GM12878 (cell line): Measurements from ENCODE around the gene SLC41A1. TPM values are rescaled to one million over a fixed set of nuclear protein-coding genes. Genes with fewer than 3 reads are reported as not detected.
A peak's percentile ranks its signal among the peaks of the same experiment; 100 is the strongest.

Source experiments
- CBFB ChIP-seq: IDR thresholded peaks from 2 replicates; pipeline ENCODE4 v1.6.1; 2016; ENCODE audit warnings: antibody characterized with exemption, low read depth
- E2F4 ChIP-seq: IDR thresholded peaks from 2 replicates; pipeline ENCODE4 v1.6.1; 2012; ENCODE audit warnings: low read depth, low read length, improper control_type of control experiment
- E2F8 ChIP-seq: fragments of 450-650 bp; IDR thresholded peaks from 2 replicates; pipeline ENCODE4 v1.6.1; 2018; ENCODE audit warnings: mild to moderate bottlenecking, low read depth, moderate library complexity; ENCODE audit not compliant: partially characterized antibody
- EGR1 ChIP-seq, 2 experiments: IDR thresholded peaks; 1 replicate in 1 of 2; 2 replicates in 1 of 2; pipeline ENCODE4 v1.6.1; 2011 to 2012; ENCODE audit warnings: low read depth in 2 of 2, low read length in 2 of 2, borderline replicate concordance in 1 of 2, mild to moderate bottlenecking in 1 of 2, moderate library complexity in 1 of 2
- EP300 ChIP-seq, 2 experiments: fragments of 150-350 bp in 1 of 2; IDR thresholded peaks; 2 replicates each; pipeline ENCODE4 v1.6.1; 2011 to 2012; ENCODE audit warnings: low read depth in 2 of 2, low read length in 2 of 2, borderline replicate concordance in 1 of 2, improper control_type of control experiment in 1 of 2, inconsistent platforms in 1 of 2; ENCODE audit not compliant: control insufficient read depth in 1 of 2
- EZH2 ChIP-seq: IDR thresholded peaks from 2 replicates; pipeline ENCODE4 v1.6.1; 2012; ENCODE audit warnings: low read depth, mild to moderate bottlenecking, control low read depth, inconsistent platforms, low read length, borderline replicate concordance; ENCODE audit not compliant: control insufficient read depth
- PAX5 ChIP-seq: IDR thresholded peaks from 2 replicates; pipeline ENCODE4 v1.6.1; 2011; ENCODE audit warnings: low read depth, low read length, borderline replicate concordance
- POU2F2 ChIP-seq: IDR thresholded peaks from 3 replicates; pipeline ENCODE4 v1.6.1; 2011; ENCODE audit warnings: low read depth, mild to moderate bottlenecking, low read length, borderline replicate concordance
- RFX5 ChIP-seq: IDR thresholded peaks from 2 replicates; pipeline ENCODE4 v1.6.1; 2011; ENCODE audit warnings: low read depth, low read length, improper control_type of control experiment
- SP1 ChIP-seq: IDR thresholded peaks from one replicate; pipeline ENCODE4 v1.6.1; 2011; ENCODE audit warnings: low read depth, low read length
- USF2 ChIP-seq: IDR thresholded peaks from 2 replicates; pipeline ENCODE4 v1.6.1; 2011; ENCODE audit warnings: low read depth, low read length, improper control_type of control experiment, borderline replicate concordance
- polyA plus RNA-seq, 11 experiments: library from polyadenylated mRNA; depleted of rRNA in 4 of 11; unstranded in 6 of 11; stranded (reverse) in 5 of 11; fragments of >200 nt; fragmentation: Nextera tagmentation in 4 of 11; fragmentation: Illumina TruSeq in 1 of 11; extraction: Ambion mirVana in 4 of 11; extraction: Trizol in 1 of 11; gene quantifications; 1 replicate in 1 of 11; 2 replicates in 10 of 11; pipeline versions ENCODE4 v1.2.1 to v1.2.3, GENCODE V29; 2011 to 2016; ENCODE audit warnings: inconsistent platforms in 2 of 11, missing spikeins in 2 of 11, low read depth in 1 of 11
- total RNA-seq, 4 experiments: library from RNA; depleted of rRNA in 3 of 4; stranded (reverse); fragments of >200 nt in 3 of 4; fragmentation: Illumina TruSeq in 1 of 4; extraction: Trizol in 1 of 4; gene quantifications; 2 replicates each; pipeline versions ENCODE4 v1.2.1 to v1.2.3, GENCODE V29; 2013 to 2021

The SLC41A1 gene
- total and polyA plus RNA-seq, 10 of the 15 experiments (the other 5 are each of a cell fraction or from before 2014, with no cell fraction given): 0.13 to 11.3 (median 0.42) TPM

- TF ChIP-seq E2F8 (peak; percentile 20), CBFB (no peak), SP1 (no peak), EZH2 (no peak), RFX5 (0 out of 2 replicates have a peak, but pooled peaks have one; percentile 8), PAX5 (peak; percentile 40; the same call in 1 of the 2 replicates), E2F4 (no peak), USF2 (no peak), EP300 (IDR thresholded peaks at IDR 0.05; ENCODE audit: borderline replicate concordance in 1 of 2, control insufficient read depth in 1 of 2, low read depth in 2 of 2, low read length in 2 of 2) (peak in 1 of 2 experiments; percentile 25; a peak in 1 of 4 replicates), EGR1 (IDR thresholded peaks at IDR 0.05; ENCODE audit: borderline replicate concordance in 1 of 2, low read depth in 2 of 2, low read length in 2 of 2) (peak; percentile 45 to 98), POU2F2 (0 out of 3 replicates have a peak, but pooled peaks have one; percentile 70)
Observed at GRCh38 chr1:205749234-205750137, 63.5 kb downstream of the SLC41A1 start (continued).
